ENCODE data around the gene METTL3. TPM values are rescaled to one million over a fixed set of nuclear protein-coding genes. Genes with fewer than 3 reads are reported as not detected.

Gene METTL3
- total and polyA plus RNA-seq, 2 of the 13 experiments (the other 11 are each of a cell fraction or from before 2014, with no cell fraction given) = 123 to 130 TPM

DNA sequence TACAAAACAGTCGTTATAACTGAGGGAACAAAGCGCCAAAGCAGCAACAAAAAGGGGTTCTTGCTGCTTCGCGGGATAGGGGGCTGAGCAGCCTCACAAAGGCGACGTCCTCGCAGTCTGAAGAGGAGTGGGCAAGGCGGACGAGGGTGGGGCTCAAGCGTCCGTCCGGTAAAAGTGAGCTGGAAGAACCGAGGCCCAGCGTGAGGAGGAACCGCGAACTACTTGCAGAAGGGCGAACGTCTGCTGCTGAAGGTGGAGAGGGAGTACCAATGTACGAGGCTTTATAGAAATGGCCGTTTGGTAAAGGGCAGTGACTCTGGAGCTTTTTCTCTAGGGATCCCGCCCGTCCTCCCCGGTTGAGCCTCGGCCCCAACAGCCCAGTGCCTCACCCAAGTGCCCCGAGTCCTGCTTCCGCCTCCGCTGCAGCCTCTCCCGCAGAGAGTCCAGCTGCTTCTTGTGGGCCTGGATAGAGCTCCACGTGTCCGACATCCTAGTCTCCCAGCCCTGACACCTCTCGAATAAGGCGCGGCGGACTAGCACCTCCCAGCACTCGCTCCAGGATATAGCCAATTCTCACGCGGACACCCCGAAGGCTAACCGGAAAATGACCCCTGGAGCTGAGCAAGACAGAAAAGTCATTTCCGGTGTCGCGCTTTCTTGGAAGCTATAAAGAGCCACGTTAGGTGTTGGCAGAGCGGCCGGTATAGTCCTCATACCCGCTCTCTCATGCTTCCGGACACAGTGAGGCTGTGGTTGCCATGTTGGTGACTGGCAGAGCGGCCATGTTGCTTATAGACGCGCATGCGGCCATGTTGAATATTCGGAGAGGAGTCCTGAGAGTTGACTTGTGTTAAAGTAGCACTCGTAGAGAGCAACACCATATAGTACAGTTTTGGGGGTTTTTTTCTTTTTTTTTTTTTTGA, at the start of gene METTL3 (continued):
- TF ChIP-seq, protein P1, sequence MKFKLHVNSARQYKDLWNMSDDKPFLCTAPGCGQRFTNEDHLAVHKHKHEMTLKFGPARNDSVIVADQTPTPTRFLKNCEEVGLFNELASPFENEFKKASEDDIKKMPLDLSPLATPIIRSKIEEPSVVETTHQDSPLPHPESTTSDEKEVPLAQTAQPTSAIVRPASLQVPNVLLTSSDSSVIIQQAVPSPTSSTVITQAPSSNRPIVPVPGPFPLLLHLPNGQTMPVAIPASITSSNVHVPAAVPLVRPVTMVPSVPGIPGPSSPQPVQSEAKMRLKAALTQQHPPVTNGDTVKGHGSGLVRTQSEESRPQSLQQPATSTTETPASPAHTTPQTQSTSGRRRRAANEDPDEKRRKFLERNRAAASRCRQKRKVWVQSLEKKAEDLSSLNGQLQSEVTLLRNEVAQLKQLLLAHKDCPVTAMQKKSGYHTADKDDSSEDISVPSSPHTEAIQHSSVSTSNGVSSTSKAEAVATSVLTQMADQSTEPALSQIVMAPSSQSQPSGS (CRISPR knock-in tag; IDR thresholded peaks at IDR 0.05) = peak; percentile 85
- TF ChIP-seq RFXAP (CRISPR knock-in tag; IDR thresholded peaks at IDR 0.05; ENCODE audit: borderline replicate concordance) (no peak; the same call in none of the 2 replicates), MYC (CRISPR knock-in tag; IDR thresholded peaks at IDR 0.05; ENCODE audit: borderline replicate concordance) (peak; percentile 97), ZSCAN21 (CRISPR knock-in tag; IDR thresholded peaks at IDR 0.05; ENCODE audit: borderline replicate concordance) (peak; percentile 94), ZNF274 (CRISPR knock-in tag; IDR thresholded peaks at IDR 0.05) (peak; percentile 98), PCBP2 (optimal IDR thresholded peaks at IDR 0.05; ENCODE audit: low read depth, low read length, poor library complexity, severe bottlenecking) (no peak), HNF4G (IDR thresholded peaks at IDR 0.05; ENCODE audit: borderline replicate concordance, low read depth, low read length) (no peak), HNF4G (CRISPR knock-in tag; IDR thresholded peaks at IDR 0.05; ENCODE audit: borderline replicate concordance, low read depth) (0 out of 2 replicates have a peak, but pooled peaks have one; percentile 38), ZKSCAN5 (CRISPR knock-in tag; IDR thresholded peaks at IDR 0.05) (no peak), ZNF724P (CRISPR knock-in tag; IDR thresholded peaks at IDR 0.05; ENCODE audit: borderline replicate concordance) (peak; percentile 90; the same call in 1 of the 2 replicates), KAT7 (CRISPR knock-in tag; IDR thresholded peaks at IDR 0.05; ENCODE audit: borderline replicate concordance) (peak; percentile 97), TP53 (CRISPR knock-in tag; conservative IDR thresholded peaks at IDR 0.05) (no peak), PLRG1 (conservative IDR thresholded peaks at IDR 0.05) (no peak), ZNF709 (CRISPR knock-in tag; IDR thresholded peaks at IDR 0.05) (peak; percentile 82; the same call in 1 of the 2 replicates), SUZ12 (IDR thresholded peaks at IDR 0.05; ENCODE audit: low read depth, low read length) (no peak), ZNF382 (CRISPR knock-in tag; IDR thresholded peaks at IDR 0.05; ENCODE audit: borderline replicate concordance) (no peak), ELF3 (CRISPR knock-in tag; IDR thresholded peaks at IDR 0.05) (peak; percentile 85; the same call in 1 of the 2 replicates), PHF21A (CRISPR knock-in tag; IDR thresholded peaks at IDR 0.05) (peak; percentile 91), ZNF350 (CRISPR knock-in tag; IDR thresholded peaks at IDR 0.05; ENCODE audit: borderline replicate concordance, low read depth) (peak; percentile 96)
- TF ChIP-seq, protein P2, sequence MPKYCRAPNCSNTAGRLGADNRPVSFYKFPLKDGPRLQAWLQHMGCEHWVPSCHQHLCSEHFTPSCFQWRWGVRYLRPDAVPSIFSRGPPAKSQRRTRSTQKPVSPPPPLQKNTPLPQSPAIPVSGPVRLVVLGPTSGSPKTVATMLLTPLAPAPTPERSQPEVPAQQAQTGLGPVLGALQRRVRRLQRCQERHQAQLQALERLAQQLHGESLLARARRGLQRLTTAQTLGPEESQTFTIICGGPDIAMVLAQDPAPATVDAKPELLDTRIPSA (CRISPR knock-in tag; IDR thresholded peaks at IDR 0.05; ENCODE audit: borderline replicate concordance) = no peak
- TF ChIP-seq, protein P3, sequence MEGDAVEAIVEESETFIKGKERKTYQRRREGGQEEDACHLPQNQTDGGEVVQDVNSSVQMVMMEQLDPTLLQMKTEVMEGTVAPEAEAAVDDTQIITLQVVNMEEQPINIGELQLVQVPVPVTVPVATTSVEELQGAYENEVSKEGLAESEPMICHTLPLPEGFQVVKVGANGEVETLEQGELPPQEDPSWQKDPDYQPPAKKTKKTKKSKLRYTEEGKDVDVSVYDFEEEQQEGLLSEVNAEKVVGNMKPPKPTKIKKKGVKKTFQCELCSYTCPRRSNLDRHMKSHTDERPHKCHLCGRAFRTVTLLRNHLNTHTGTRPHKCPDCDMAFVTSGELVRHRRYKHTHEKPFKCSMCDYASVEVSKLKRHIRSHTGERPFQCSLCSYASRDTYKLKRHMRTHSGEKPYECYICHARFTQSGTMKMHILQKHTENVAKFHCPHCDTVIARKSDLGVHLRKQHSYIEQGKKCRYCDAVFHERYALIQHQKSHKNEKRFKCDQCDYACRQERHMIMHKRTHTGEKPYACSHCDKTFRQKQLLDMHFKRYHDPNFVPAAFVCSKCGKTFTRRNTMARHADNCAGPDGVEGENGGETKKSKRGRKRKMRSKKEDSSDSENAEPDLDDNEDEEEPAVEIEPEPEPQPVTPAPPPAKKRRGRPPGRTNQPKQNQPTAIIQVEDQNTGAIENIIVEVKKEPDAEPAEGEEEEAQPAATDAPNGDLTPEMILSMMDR (CRISPR knock-in tag; IDR thresholded peaks at IDR 0.05) = peak; percentile 53
- TF ChIP-seq, protein P4, sequence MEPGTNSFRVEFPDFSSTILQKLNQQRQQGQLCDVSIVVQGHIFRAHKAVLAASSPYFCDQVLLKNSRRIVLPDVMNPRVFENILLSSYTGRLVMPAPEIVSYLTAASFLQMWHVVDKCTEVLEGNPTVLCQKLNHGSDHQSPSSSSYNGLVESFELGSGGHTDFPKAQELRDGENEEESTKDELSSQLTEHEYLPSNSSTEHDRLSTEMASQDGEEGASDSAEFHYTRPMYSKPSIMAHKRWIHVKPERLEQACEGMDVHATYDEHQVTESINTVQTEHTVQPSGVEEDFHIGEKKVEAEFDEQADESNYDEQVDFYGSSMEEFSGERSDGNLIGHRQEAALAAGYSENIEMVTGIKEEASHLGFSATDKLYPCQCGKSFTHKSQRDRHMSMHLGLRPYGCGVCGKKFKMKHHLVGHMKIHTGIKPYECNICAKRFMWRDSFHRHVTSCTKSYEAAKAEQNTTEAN (CRISPR knock-in tag; conservative IDR thresholded peaks at IDR 0.05) = peak; percentile 58; the same call in 1 of the 2 replicates
- TF ChIP-seq, protein P5, sequence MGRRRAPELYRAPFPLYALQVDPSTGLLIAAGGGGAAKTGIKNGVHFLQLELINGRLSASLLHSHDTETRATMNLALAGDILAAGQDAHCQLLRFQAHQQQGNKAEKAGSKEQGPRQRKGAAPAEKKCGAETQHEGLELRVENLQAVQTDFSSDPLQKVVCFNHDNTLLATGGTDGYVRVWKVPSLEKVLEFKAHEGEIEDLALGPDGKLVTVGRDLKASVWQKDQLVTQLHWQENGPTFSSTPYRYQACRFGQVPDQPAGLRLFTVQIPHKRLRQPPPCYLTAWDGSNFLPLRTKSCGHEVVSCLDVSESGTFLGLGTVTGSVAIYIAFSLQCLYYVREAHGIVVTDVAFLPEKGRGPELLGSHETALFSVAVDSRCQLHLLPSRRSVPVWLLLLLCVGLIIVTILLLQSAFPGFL (CRISPR knock-in tag; IDR thresholded peaks at IDR 0.05) = peak; percentile 91; the same call in 1 of the 2 replicates
